Peyer's patch (tissue), 4 donors: Measurements from ENCODE around the gene TRRAP. TPM values are rescaled to one million over a fixed set of nuclear protein-coding genes. Genes with fewer than 3 reads are reported as not detected.
A peak's percentile ranks its signal among the peaks of the same experiment; 100 is the strongest.

Source experiments
- DNase-seq, 3 donors: peaks; one replicate each; pipeline ENCODE4 v3.0.0-alpha.2; 2017 to 2019
- H3K27ac ChIP-seq, 4 donors: fragments of 200-600 bp; sonication (generic); one replicate each; pipeline ENCODE4 v1.5.1; 2016 to 2019
- H3K27me3 ChIP-seq, 2 donors: fragments of 200-600 bp; sonication (generic); one replicate each; pipeline ENCODE4 v1.5.1; 2019
- H3K36me3 ChIP-seq, 3 donors: fragments of 200-600 bp; sonication (generic); one replicate each; pipeline ENCODE4 v1.5.1; 2016 to 2019
- H3K4me1 ChIP-seq, 4 donors: fragments of 200-600 bp; sonication (generic); one replicate each; pipeline ENCODE4 v1.5.1; 2016 to 2019
- H3K4me3 ChIP-seq, 4 donors: fragments of 200-600 bp; sonication (generic); 1 replicate in 3 of 4; 2 replicates in 1 of 4; pipeline ENCODE4 v1.5.1; 2016 to 2019; ENCODE audit warnings: mild to moderate bottlenecking in 1 of 4
- H3K9me3 ChIP-seq, 4 donors: fragments of 200-600 bp; sonication (generic); one replicate each; pipeline ENCODE4 v1.5.1; 2016 to 2019; ENCODE audit warnings: mild to moderate bottlenecking in 1 of 4
- CTCF ChIP-seq, 6 experiments: fragments of 450-650 bp in 4 of 6; fragments of 200-600 bp in 2 of 6; sonication (generic) in 1 of 6; IDR thresholded peaks; one replicate each; pipeline ENCODE4 v1.5.1; 2017 to 2019; ENCODE audit warnings: antibody characterized with exemption in 6 of 6, mild to moderate bottlenecking in 3 of 6, moderate library complexity in 1 of 6
- POLR2A ChIP-seq, 2 donors: fragments of 450-650 bp; IDR thresholded peaks; one replicate each; pipeline ENCODE4 v1.5.1; 2017; ENCODE audit warnings: antibody characterized with exemption in 2 of 2, mild to moderate bottlenecking in 2 of 2, moderate library complexity in 2 of 2
- total RNA-seq, 4 donors: library from RNA; depleted of rRNA; stranded (reverse); fragments of >200 nt; gene quantifications; one replicate each; pipeline ENCODE4 v1.1.0, GENCODE V29; 2016

Gene TRRAP
- total RNA-seq: 10 to 100 TPM; 39.2 to 62.3 (median 57.8) TPM

- Histone ChIP-seq H3K36me3 (peaks cover 0 to 25% (median 0%) of the 10 kb centered on the region in 3 donors), H3K4me1 (peaks cover 0 to 7% (median 4%) of the 10 kb centered on the region in 4 donors), H3K4me3 (peak within 1 kb of the TSS; percentile 94 to 99 (median 98)), H3K9me3 (no peaks in the 10 kb centered on the region), H3K27ac (peak within 1 kb of the TSS; percentile 90 to 96 (median 94)), H3K27me3 (no peaks in the 10 kb centered on the region)
- peak; percentile 65 to 79 (median 78) for DNase-seq
- TF ChIP-seq POLR2A (IDR thresholded peaks at IDR 0.05): peak; percentile 33 to 49
- peak; percentile 59 to 98 (median 91) for TF ChIP-seq CTCF (IDR thresholded peaks at IDR 0.05)
Observed at GRCh38 chr7:98878365-98879197, at the start of gene TRRAP. Gene TRRAP (plus strand): TSS chr7:98878532. CDS start chr7:98881151, 2,619 bp downstream.

GRCh38 chr7:98830972-98831548, 47.3 kb upstream of the TRRAP start:
- Histone ChIP-seq H3K4me3 (no peak overlapping the region), H3K36me3 (no peaks in the 10 kb centered on the region), H3K9me3 (no peaks in the 10 kb centered on the region), H3K4me1 (no peaks in the 10 kb centered on the region), H3K27me3 (no peaks in the 10 kb centered on the region), H3K27ac (no peak overlapping the region)
- TF ChIP-seq POLR2A (IDR thresholded peaks at IDR 0.05) (no peak), CTCF (IDR thresholded peaks at IDR 0.05) (no peak)
- DNase-seq: no peak

- DNase-seq: peak in 1 of 3 donors; percentile 49
- H3K36me3 ChIP-seq: no peaks in the 10 kb centered on the region
- no peaks in the 10 kb centered on the region for H3K27me3 ChIP-seq
- H3K4me1 ChIP-seq: no peaks in the 10 kb centered on the region
- H3K27ac ChIP-seq: no peak overlapping the region
- H3K4me3 ChIP-seq: no peak overlapping the region
- TF ChIP-seq CTCF (IDR thresholded peaks at IDR 0.05) (peak in 4 of 6 experiments; percentile 13 to 39 (median 28)), POLR2A (IDR thresholded peaks at IDR 0.05) (no peak)
- H3K9me3 ChIP-seq: no peaks in the 10 kb centered on the region
Observed at GRCh38 chr7:98831641-98832221, 46.6 kb upstream of the TRRAP start.

- Histone ChIP-seq H3K36me3 (no peaks in the 10 kb centered on the region), H3K4me1 (no peaks in the 10 kb centered on the region), H3K4me3 (no peak overlapping the region), H3K27ac (no peak overlapping the region), H3K9me3 (no peaks in the 10 kb centered on the region), H3K27me3 (no peaks in the 10 kb centered on the region)
- TF ChIP-seq POLR2A (IDR thresholded peaks at IDR 0.05) (no peak), CTCF (IDR thresholded peaks at IDR 0.05) (no peak)
- no peak for DNase-seq
Observed at GRCh38 chr7:98833022-98833421, 45.3 kb upstream of the TRRAP start.

GRCh38 chr7:98834949-98835348, 43.4 kb upstream of the TRRAP start:
- no peaks in the 10 kb centered on the region for H3K9me3 ChIP-seq
- no peaks in the 10 kb centered on the region for H3K4me1 ChIP-seq
- H3K4me3 ChIP-seq: no peak overlapping the region
- H3K36me3 ChIP-seq: no peaks in the 10 kb centered on the region
- TF ChIP-seq POLR2A (IDR thresholded peaks at IDR 0.05): no peak
- no peak for TF ChIP-seq CTCF (IDR thresholded peaks at IDR 0.05)
- H3K27me3 ChIP-seq: no peaks in the 10 kb centered on the region
- H3K27ac ChIP-seq: no peak overlapping the region
- DNase-seq: no peak
